Measurements from ENCODE around the gene NAXD.

GRCh38 chr13:110661256-110661655, 45.9 kb downstream of the NAXD start:
- TF ChIP-seq CTCF (IDR thresholded peaks at IDR 0.05), result no peak
- no peak for TF ChIP-seq POLR2A (IDR thresholded peaks at IDR 0.05)
- no peak for TF ChIP-seq POLR2AphosphoS5 (IDR thresholded peaks at IDR 0.05)
